HS-5 (cell line): ENCODE results near the gene ACTN3.
A peak's percentile ranks its signal among the peaks of the same experiment; 100 is the strongest.
"Not testable (repeated sequence)": the region's sequence is repeated elsewhere in the genome, so short reads cannot be mapped to it uniquely, and the experiment has no call there.

ENCODE experiments used
- DNase-seq: peaks from one replicate; pipeline ENCODE4 v3.0.0-alpha.2; 2012; ENCODE audit warnings: low read depth

The ACTN3 gene

DNA sequence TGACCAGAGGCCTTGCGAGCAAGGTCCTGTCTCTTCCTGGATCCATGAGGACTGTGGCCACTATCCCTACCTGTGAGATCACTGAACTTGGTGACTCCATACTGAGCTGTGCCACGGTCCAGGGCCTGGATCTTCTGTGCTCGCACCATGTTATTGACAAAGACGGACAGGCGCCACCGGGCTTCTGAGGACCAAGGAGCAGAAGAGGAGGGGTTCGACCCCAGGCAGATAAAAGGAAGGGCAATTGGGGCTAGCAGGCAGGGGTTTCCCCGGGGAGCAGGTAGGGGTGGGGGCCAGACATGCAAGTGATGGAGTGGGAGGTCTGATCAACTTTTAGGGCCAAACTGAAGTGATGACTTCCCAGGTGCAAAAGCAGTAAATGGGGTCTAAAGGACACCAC, 19.5 kb downstream of the ACTN3 start:
- DNase-seq: no peak

DNA sequence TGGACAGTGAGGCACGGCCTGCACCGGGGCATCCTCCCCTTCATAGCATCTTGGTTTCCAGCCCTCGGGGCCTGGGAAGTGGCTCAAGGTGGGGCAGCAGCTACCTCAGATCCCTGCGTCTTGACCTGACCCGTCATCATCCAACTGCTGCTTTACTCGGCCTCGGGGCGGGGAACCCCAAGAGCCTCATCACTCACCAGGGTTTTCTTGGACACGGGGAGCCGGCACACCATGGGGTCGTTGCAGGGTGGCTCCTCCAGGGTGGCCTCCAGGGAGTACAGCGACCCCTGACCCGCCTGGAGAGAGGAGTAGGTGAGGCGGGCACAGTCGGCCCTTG, 21.1 kb downstream of the ACTN3 start:
- no peak for DNase-seq

DNA sequence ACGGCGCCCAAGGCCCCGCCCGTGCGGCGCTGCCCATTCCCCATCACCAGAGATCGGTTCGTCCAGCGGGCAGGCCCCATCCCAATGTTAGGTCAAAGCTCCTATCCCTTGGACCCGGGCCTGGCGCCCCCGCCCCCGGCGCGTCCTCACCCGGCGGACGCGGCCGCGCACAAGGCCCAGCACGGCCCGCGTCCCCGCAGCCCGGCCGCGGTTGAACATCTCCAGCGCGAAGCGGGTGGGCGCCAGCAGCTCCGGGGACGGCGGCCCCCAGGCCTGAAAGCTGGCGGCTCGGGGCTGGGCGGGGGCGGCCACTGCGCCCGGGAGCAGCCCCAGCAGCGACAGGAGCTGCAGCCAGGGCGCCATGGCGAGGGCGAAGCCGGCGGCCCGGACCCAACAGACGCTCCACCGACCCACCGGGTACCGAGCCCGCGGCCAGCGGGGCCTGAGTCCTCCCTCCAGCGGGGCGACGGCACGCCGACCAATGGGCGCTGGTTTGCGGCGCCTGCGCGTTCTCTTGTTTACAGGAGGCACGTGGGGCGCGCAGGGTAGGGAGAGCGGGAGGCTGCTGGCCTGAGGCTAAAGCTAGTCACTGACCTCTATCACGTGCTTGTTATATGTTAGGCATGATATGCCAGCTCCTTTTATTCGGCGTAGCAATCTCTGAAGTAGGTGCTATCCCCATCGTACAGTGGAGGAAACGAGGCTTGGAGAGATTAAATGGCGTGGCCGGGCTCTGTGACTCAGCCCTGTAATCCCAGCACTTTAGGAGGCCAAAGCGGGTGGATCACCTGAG, 21.6 kb downstream of the ACTN3 start, which contains the start of gene CTSF:
Gene CTSF, minus strand, starts transcription at position 483 of the 793 bp plus-strand sequence. Its CDS starts 120 bp downstream, at position 363.
- peak; percentile 36 for DNase-seq

DNA sequence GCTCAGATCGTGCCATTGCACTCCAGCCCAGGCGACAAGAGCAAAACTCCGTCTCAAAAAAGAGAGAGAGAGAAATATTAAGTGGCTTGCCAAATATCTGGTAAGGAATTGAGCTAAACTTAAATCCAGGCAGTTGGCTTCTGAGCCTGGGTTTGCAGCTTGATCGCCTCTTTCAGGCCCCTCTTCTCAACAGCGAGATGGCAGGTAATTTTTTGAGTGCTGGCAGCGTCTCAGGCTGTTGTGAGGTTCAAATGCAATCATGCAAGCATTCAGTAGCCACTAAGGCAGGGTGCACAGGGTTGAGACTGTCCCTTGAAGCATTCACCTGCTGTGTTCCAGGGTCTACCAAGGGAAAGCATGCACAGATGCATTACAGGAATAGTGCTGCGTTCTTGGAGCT, 22.4 kb downstream of the ACTN3 start:
- no peak for DNase-seq

DNA sequence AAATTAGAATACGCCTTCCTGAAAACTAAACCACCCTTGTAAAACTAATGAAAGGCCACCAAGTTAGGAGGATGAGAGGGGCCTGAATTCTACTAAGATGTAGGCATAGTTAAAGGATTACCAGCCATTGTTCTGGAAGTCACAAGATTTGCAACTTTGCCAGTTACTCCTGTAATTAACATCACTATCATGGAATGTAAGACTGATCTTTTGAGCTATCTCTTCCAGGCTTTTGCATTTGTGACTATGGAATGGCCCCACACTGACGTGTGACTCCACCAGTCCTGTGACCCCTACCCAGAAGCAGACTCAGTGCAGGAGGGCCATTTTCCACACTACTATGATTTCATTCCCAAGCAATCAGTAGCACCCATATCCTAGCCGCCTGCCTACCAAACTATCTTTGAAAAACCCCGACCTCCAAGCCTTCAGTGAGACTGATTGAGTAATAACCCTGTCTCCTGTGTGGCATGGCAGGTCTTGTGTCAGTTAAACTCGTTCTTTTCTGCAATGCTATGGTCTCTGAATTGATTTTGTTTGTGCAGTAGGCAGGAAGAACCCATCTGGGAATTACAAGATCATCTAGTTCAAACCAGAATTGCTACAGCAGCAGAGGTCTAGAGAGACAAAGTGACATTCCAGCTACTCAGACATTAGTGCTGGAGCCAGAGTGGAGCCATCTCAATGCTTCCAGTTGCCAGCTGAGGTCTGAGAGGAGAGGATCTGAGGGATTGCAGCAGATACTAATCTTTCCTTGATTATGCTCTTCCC, 23.6 kb downstream of the ACTN3 start:
- DNase-seq: no peak

DNA sequence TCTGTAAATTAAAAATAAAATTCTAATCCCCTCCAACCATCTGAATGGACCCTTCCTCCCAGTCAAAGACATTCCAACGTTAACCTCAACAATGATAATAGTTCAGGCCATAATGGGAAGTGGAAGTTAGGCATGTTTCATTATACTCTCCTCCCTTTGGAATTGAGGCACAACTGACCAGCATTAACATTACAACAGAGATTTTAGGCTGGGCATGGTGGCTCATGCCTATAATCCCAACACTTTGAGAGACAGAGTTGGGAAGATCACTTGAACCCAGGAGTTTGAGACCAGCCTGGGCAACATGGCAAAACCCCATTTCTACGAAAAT, 24.1 kb downstream of the ACTN3 start:
- DNase-seq: no peak

DNA sequence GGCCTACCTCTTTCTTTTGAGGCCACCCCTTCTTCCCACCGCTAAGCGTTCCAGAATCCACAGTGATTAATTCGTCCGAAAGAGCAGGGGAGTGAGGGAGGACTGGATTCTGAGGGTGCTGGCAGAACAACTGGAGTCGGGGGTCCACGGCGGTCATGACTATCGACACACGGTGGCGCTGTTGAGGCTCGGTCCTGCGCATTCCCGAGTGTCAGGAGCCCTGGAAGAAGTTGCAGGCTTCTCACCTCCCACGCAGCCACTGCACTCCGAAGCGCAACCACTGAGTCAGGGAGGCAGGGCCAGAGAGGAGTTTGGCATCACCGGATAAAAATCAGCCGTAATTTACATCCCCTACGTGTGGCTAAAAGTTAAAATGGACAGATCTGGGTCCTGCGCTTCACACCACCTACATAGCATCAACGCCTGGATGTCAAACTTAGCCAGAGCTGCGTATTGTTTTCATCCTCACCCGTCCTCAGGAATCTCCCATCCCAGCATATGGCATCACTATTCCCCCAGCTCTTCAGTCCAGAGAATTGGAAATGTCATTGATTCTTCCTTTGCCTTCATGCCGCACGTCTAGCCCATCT, 32.4 kb downstream of the ACTN3 start:
- DNase-seq: no peak

DNA sequence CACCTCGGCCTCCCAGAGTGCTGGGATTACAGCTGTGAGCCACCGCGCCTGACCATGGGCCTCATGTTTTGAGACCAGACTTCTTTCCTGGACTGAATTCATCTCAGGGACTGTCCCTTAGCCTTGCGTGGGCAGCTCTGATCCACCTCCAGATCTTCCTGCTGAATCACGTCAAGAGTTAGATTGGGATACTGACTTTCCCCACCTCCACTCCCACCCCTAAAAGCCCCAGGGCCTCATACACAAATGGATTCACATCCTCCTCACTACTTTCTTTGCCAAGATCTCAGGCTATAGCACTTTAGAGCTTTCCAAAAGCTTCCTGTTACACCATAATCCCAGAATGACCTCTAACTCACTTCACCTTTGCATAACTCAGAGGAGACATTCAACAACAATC, 34.1 kb downstream of the ACTN3 start:
- no peak for DNase-seq

DNA sequence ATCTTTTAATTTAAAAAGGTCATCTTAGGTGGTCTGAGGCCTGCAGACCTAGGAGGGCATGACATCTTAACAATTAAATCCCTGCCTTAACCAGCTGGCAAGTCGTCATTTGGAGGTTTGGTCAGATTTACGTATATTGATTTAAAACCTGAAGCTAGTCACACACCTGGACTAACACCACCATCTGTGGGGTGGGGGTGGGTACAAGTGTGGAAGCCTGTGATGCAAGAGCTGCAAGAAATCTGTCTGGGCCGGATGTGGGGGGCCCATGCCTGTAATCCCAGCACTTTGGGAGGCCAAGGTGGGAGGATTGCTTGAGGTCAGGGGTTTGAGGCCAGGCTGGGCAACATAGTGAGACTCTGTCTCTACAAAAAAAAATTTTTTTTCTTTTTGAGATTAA, 34.6 kb downstream of the ACTN3 start:
- DNase-seq: no peak

DNA sequence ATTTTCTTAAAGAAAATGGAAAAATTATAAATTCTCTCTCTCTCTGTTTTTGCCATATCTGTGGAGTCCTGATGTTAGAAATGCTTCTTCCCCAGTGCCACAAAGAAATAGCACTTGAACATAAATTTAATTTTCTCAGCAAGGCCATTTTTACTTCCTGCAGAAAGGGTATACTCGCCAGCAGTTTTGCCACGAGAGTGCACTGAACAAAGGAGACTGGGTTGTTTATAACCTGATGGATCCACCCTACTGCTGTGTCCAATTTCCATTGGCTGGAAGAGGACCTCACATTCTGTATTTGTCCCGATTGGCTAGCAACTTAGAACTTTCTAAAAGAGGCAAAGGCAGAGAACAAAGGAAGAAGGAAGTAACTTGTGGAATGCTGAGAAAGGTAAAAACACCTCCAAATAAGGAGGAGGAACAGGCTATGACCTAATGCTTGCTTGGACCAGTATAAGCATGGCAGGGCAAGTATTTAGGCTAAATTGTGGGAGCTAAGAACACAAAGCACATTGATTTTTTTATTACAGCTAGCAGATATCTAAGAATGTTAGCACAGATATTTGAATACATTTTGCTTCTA, 36.0 kb downstream of the ACTN3 start:
- DNase-seq: not testable (repeated sequence)

DNA sequence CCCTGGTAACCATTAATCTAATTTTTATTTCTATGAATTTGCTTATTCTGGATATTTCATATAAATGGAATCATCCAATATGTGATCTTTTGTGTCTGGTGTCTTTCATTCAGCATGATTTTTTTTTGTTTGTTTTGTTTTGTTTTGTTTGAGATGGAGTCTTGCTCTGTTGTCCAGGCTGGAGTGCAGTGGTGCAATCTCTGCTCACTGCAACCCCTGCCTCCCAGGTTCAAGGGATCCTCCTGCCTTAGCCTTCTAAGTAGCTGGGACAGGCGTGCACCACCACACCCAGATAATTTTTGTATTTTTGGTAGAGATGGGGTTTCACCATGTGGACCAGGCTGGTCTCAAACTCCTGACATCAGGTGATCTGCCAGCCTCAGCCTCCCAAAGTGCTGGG, 38.7 kb downstream of the ACTN3 start:
- not testable (repeated sequence) for DNase-seq

DNA sequence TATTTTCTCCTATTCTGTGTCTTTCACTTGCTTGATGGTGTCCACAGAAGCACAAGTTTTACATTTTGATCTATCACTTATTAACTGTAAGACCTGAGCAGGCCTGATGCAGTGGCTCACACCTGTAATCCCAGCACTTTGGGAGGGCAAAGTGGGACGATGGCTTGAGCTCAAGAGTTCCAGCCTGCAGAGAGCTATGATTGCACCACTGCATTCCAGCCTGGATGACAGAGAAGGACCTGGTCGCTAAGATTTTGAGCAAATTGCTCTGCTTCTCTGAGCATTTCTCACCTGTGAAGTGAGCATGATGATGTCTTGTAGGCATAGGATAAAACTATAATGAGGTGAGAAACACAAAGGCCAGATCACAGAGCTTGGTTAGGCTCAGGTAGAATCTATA, 39.4 kb downstream of the ACTN3 start:
- DNase-seq: no peak

DNA sequence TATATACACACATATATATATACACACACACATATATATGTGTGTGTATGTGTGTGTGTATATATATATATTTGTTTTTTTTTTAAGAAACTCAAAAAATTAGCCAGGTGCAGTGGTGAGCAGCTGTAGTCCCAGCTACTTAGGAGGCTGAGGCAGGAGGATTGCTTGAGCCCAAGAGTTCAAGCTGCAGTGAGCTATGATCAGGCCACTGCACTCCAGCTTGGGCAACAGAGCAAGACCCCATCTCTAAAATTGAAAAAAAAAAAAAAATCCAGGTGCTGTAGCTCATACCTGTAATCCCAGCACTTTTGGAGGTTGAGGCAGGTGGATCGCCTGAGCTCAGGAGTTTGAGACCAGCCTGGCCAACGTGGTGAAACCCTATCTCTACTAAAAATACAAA, 42.6 kb downstream of the ACTN3 start:
- DNase-seq: not testable (repeated sequence)

DNA sequence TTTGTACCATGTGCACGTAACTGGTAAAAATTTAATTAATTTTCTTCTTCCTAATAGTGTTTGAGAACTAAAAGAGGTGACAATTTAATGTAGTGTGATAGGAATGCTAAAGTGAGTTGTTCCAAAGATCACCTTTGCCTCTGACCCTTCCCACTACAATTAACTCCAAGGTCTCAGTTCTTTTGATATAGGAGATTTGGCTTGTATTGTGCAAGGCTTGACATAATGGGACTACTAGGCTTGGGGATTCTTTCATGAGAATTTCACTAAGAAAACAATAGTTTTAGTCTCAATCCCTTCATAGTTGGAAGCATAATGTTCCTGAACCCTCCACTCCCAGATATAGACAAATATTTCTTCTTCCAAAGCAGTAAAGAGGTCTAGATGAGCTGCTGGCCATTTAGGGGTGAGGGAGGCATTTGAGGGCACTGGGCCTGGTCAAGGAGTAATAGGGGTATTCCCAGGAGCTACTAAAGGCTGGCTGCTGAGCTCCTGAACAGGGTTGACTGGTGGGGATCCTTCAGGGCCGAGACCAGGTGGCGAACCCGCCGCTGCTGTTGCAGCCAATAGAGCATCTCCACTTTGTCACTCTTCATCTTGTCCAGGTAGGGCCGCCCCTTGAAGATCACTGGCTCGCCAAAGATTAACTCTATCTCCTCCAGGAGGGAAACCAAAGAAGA, 43.4 kb downstream of the ACTN3 start:
- no peak for DNase-seq

DNA sequence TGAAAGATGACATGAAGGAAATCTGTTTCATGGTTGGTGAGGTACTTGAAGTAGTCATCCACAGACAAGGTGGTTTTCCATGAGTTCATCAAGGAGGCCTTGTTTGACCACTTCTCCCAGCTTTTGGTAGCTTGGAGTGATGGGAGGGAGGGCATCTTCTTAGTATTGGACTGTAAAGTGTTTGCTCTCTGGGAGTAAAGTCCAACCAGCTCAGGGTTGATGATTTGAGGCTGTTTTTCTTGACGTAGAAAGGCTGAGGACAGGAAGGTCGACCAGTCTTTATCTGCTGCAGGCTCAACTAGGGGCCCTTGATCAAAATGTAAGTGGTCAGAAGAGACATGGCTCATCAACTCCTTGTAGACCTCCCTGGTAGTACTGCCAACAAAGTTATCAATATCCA, 44.5 kb downstream of the ACTN3 start:
- no peak for DNase-seq

DNA sequence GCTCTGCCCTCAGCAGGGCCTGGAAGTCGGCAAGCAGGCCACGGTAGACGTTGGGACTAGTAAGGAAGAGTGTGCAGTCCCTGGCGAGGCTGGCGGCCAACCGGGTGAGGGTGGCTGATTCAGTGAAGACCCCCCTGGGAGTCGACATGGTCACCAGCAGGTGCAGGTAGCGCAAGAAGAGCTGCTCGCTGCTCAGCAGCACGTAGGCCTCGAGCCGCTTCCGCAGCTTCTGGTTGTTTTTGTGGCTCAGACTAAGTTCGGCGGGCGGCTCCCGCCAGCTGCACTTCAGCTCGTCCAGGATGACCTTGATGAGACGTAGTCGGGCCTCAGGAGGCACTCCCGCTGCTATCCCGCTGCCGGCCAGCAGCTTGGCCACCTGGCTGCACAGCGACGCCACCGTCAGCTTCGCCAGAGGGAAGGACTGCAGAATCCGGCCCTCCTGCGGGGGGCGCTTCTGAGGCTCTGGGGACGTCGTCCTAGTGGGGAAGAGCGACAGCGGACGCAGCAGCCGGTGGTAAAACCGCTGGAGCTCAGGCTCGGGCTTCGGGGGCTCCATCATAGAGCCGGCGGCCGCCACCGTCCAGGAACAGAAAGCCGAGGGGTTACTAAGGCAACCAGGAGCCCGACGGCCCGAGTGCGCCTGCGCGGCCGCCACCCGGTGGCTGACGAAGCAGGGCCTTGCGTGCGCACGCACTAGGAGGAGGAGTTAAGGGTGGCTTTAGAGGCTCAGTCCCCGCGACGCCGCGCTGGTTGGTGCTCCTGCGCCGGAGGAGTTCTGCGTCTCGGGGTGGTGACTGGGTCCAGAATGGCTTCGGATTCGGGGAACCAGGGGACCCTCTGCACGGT, 46.0 kb downstream of the ACTN3 start, which contains the start of the genes CCDC87 and CCS:
Gene CCDC87, minus strand, starts transcription at position 607 of the 846 bp plus-strand sequence. Its CDS starts 48 bp downstream, at position 559.
Gene CCS, plus strand, starts transcription at position 729 of the 846 bp plus-strand sequence. Its CDS starts 77 bp downstream, at position 806.
- peak; percentile 67 for DNase-seq

DNA sequence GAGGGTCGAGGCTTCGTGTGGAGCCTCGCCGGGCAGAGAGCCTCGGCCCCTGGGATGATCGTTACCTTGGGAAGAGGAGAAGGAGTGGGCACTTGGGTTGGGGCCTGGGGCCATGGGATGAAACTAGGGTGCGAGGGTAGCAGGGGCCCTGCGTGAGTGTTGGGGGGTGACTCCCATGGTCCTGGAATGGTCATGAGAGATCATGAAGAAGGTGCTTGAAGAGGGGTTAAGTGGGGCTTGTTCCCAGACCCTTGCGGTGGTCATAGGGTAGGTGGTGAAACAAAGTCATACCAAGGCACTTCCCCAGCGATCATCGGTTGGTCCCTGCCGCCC, 46.6 kb downstream of the ACTN3 start:
- no peak for DNase-seq

DNA sequence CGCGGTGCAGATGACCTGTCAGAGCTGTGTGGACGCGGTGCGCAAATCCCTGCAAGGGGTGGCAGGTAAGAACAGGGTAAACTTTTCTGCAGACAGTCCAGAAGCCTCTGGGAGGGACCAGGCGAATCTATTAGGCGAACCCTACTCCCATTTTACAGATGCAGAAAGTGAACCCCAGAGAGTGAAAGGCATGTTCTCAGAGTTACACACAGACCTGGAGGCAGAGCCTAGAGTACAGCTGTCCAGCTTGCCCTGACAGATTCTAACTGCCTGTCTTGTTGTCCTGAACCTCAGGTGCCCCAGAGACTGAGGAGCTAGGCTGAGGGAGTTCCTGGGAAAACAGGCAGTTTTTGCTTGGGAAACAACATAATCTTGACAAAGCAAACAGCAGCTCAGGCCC, 46.9 kb downstream of the ACTN3 start:
- no peak for DNase-seq

DNA sequence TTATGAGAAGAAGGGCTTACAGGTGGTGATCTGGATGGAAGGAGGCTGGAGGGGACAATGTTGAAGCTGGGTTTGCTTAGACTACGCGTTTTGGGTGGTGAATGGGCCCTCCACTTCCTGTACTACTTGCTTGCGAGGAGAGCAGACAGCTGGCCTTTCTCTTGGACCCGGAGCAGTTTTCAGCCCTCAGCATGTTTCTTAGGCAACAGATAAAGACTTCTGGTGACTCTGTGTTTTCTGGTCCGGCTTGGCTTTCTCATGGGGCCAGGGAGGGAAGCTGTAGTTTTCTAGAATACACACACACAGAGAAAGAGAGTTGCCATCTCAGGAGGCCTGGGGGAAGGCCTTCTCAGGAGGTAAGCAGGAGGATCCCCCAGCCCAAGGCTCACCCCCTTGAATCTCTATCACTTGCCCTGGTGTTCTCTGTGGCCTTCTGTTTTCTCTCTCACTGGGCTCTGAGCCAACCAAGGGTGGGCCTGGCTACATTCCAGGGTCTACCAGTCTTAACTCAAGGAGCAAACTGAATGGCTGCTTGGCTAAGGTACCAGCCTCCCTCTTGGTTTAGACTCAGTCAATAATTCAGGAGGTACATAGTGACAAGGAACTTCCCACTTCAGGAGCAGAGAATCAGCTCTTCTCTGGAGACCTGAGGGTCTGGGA, 48.7 kb downstream of the ACTN3 start:
- no peak for DNase-seq

DNA sequence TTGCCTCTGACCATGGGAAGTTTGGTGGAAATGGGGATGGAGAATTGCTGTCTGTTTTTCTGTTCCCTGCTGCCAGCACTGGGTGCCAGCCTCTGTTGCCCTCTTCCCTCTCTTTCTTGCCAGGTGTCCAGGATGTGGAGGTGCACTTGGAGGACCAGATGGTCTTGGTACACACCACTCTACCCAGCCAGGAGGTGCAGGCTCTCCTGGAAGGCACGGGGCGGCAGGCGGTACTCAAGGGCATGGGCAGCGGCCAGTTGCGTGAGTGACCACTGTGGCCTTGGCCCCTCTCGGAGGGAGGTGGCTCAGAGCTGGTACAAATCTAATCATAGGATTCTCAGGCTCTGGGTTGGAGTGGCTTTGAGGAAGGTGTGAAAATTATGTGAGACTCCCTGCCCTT, 52.3 kb downstream of the ACTN3 start:
- DNase-seq: no peak

DNA sequence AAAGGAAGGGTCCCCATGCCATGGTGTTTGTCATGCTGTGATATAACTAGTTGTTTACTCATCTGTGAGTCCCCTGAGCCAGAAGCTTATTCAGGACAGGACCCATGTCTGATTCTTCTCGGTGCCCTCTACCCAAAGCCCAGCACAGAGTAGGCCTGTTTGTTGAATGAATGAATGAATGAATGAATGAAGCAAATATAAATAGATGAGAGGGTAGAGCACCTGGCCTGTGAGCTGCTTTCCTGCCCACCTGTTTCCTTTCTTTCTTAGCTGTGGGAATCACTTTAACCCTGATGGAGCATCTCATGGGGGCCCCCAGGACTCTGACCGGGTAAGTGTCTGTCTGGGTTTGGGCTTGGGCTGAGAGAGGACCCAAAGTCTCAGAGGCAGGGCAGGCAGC, 53.5 kb downstream of the ACTN3 start:
- no peak for DNase-seq
